GM19455 (cell line): ENCODE results near the gene RNF175.
"Not testable (repeated sequence)": the region's sequence is repeated elsewhere in the genome, so short reads cannot be mapped to it uniquely, and the experiment has no call there.

Experiments
- ATAC-seq: cut with Tn5 transposase; IDR thresholded peaks from one replicate; pipeline ENCODE4 v1.9.1; 2021; ENCODE audit not compliant: unreplicated experiment

Gene RNF175

GRCh38 chr4:153684182-153684970, 75.4 kb downstream of the RNF175 start, which contains the start of gene TLR2:
TSS of gene TLR2 (plus strand) at chr4:153684280. CDS start at chr4:153702908, 18,628 bp downstream.
- ATAC-seq = peak; percentile 66

- ATAC-seq = no peak
These were observed 76.1 kb downstream of the RNF175 start for GRCh38 chr4:153683763-153684181.

GRCh38 chr4:153679486-153679885, 80.3 kb downstream of the RNF175 start:
- ATAC-seq = no peak

- no peak for ATAC-seq
These were observed 82.8 kb downstream of the RNF175 start for GRCh38 chr4:153676984-153677383.

GRCh38 chr4:153676486-153676885, 83.3 kb downstream of the RNF175 start:
- ATAC-seq = no peak

- ATAC-seq = no peak
These were observed 90.0 kb downstream of the RNF175 start for GRCh38 chr4:153669838-153670237.

GRCh38 chr4:153668647-153669046, 91.2 kb downstream of the RNF175 start:
- no peak for ATAC-seq

- ATAC-seq = not testable (repeated sequence)
These were observed 93.3 kb downstream of the RNF175 start for GRCh38 chr4:153666505-153666904.

GRCh38 chr4:153663667-153664066, 96.2 kb downstream of the RNF175 start:
- ATAC-seq = no peak

GRCh38 chr4:153661908-153662307, 97.9 kb downstream of the RNF175 start:
- ATAC-seq = no peak

GRCh38 chr4:153661215-153661822, 98.5 kb downstream of the RNF175 start:
- ATAC-seq = no peak
